NCI-H510A treated with DMSO at 0.1 percent for 48 hours (cell line): ENCODE measurements around the gene OTOF.

Experiments
- DNase-seq: peaks from one replicate; lab custom pipeline; 2025; lab: John Stamatoyannopoulos, UW

OTOF gene

DNA sequence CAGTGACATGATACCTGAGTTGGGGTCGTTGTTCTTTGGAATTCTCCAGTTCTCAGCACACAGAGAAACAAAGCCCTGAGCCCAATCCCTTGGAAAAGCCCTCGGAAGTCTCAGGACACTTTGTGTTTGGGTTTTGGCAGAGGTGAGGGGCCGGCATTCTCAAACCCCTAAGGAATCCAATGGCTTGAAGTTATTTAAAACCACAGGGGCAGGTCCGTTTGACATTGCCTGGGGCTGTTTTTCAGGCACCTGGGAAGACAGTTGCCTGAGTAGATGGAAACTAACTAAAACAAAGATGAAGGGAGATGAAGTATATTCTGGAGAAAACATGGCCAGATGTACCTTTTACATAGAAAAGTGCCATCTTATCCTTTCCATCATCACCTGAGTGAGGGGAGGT lies 22.5 kb upstream of the OTOF start:
- DNase-seq = no peak

DNA sequence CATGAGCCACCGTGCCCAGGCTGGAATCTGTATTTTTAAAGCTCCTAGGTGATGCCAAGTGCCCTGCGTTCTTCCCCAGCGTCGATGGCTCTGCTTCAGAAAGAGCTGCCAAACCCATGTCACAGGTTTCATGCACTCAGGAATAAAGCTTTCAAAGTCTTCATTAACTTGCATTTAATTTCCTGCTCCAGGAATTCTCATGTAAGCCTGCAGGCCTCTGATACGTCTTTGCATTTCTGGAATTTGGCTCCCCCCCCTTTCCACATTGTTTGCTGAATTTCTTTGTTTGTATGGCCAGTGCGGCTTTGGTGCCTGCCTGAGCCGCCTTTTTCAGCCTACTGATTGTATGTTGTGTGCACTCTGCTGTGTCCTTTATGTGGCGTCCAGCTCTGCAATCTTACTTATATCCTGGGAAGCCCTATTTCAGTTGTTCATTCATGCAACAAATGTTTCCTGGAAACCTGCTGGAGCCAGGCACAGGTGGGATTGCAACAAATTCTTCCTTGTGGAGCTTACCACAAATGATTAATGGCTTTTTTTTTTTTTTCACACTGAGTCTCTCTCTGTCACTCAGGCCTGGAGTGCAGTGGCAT lies 17.9 kb upstream of the OTOF start:
- DNase-seq = no peak

DNA sequence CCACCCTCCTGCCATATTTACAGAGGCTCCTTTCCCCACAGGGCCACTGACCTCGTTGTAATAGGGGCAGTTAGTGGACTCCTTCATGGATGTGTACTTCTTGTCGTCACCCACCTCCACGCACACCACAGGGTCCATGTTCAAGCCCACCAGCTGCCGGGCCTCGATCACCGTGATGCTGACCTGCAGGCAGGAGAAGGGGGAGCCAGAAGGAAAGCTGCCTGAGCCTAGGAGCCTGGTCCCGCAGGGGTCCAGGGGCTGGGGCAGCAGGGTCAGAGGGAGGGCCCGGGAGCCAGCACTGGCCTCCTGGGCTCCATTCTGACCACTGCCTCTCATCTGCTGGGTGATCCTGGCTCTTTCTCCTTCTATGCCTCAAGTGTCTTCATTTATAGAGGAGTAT lies 17.0 kb upstream of the OTOF start:
- DNase-seq = no peak

DNA sequence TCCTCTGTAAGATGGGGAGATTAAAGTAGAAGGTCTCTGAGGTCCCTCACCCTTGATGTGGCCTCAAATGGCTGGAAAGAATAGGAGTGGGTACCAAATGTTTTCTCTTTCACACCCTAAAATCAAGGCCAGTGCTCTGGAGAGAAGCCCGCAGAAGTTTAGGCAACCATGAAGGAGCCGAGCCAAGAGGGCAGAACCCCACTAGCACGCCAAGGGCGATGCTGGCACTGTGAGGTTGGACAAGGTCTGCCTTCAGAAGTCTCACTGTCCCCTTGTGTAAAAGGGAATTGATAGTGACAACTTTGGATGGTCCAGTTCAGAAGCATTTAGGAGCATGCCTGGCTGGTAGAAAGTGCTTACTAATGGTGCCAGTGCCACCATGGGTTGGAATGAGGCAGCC lies 16.3 kb upstream of the OTOF start:
- DNase-seq = no peak

DNA sequence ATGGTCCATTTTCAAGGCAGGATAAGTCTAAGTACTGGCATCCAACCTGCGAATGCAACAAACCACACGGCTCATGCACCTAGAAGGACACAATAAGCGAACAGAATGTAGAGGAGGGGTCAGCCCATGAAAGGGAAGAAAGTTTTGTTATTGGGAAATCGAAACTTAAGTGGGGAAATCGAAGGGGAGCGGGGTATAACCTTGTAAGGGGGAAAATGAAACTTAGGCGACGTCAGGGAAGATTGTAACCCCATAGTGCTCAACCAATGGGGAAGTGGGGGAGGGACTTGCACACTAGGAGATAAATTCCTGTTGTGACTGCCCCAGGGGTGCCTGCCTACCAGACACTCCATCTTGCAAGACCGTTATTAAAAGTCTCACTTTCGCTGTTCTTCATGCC lies 15.6 kb upstream of the OTOF start:
- no peak for DNase-seq

DNA sequence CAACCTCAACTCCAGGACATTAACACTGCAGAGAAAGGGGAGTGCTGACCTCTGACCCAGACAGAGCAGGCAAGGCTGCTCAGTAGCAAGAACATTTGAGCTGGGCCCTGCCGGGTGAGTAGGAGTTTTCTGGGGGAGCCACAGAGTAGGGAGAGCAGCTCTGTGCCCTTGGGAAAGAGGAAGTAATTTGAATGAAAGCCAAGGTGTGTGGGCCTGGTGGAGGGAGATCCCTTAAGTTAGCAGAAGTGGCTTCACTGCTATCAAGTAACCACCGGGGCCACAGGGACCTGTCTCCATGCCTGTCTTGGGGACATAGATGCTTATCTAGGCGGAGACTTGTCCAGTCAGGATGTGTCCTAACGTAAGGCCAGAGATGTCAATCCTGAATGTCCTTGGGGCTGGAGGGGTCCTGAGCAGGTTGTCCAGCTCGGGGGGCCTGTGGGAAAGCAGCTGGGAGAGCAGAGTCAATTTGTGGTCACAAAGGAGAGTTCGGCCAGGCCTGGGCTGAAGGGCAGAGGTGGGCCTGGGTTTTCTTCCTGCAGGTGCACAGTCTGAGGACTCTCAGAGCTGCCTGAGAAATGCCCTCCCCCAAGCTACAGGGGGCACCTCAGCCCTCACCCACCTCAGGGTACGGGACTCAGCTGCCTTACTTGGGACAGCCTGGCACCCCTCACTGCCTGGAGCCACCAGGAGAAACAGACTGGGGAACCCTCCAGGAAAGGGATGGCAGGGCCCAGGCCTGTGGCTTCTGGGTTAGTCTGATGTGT lies 15.0 kb upstream of the OTOF start:
- DNase-seq = no peak

DNA sequence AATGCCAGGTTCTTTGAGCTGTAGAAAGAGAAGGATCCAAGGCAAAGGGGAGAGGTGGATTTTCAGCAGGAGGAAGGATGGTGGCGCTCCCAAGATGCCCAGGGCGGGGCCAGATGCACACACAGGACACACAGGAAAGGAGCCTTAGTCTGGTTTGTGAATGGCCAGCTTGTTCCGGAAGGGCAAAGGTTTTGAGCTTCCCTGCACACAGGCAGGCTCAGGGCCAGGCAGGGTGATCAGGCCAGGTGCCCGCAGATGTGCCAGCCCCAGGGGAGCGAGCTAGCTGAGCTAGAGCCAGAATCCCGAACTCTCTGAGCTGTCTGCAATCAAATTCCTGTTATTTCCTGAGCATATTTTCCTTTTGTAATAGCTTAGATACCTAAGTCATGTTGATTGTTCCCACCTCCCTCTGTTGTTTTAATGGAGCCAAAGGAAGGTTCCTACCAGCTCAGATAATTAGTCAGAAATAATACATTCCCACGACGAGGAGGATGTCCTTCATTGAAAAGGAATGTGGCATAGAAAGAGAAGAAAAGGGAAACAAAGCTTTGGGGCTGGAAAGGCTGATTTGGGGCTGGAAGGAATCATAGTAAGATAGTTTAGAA lies 13.7 kb upstream of the OTOF start:
- DNase-seq = no peak

DNA sequence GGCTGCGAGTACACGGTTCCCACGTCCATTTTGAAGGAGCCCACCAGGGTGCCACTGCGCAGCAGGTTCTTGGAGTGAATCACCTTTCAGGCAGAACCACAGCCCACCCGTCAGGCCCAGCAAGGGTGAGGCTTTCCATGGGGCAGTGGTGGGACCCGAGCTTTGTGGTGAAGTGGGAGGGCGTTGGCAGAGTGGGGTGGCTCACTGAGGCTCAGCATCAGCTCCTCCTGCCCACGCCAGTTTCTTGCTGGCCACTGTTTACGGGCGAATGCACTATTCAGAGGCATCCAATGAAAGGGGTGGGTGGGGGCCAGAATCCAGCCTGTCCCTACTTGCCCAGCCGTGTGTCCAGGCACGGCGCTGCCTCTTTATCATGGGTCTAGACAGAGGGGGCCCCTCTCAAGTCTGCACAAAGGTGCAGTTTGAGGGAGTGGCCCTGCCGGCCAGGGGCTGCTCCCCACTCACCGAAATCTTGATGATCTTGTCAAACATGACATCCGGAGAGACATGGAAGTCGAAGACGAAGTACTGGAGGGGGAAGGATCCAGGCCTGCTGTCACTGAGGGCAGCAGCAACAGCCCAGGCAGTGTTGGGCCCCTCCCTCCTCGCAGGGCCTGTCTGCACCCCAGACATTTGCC lies 11.4 kb upstream of the OTOF start:
- no peak for DNase-seq

DNA sequence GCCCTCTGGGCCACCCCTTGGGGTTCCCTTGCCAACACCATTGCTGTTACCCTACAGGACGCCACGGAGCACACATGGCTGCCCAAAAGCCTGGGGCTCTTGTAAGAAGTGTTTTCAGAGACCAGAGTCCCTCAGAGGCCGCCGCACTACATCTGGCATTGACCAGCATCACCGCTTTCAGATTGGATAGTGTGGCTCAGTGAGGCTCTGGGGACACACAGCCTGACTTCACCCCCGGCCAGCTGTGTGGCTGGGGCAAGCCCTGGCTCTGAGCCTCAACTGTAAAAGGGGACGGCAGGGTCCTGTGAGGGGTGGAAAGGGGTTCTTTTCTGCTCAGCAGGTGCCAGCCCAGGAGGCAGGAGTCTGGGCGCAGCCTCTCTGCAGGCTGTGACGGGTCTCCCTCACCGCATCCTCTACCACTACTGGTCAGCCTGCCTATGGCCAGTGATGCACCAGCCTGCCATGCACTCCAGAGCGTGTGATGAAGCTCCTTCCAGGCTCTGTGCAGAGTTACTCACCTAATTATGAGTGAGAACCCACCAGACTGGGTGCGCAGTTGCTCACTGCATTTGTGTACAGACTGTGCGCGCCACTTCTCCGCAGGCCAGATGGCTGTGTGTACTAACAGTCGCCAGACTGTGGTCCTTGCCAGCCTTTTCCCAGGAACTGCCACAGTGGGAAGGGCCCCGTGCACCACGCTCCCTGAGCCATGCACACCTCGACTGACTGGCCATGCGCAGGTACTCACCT lies 10.7 kb upstream of the OTOF start:
- no peak for DNase-seq

DNA sequence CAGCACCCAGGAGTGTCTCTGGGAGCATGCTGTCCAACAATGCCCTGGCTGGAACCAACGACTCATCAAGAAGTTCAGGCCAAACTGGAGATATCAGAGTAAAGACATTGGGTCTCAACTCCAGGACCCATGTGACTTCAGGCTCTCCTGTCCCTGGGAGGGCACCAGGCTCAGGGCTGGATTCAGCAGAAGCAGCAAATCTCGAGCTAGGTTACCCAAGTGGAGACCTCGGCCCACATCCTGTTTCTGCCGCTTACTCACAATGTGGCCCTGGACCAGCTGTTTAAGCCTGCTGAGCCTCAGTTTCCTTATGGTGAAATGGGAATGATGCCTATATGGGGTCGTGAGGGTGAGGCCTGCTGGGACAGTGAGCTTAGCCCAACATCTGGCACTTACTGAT lies 9.3 kb upstream of the OTOF start:
- no peak for DNase-seq

DNA sequence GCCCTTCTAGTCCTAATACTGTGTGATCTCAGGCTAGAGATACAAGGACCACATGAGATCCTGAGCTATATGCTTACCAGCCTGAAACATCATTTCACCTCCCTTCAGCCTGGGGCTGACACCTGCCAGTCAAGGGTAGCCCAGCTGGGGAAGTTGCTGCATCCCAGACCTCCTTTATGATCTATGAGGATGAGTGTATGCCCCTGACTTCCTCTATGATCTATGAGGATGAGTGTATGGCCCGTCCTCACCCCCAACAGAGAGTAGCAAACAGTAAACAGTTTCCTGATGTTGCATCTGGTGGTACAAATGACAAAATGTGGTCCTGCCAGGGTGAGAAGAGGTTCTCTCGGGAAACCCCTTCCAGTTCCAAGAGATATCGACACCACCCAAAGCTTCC lies 8.9 kb upstream of the OTOF start:
- no peak for DNase-seq

DNA sequence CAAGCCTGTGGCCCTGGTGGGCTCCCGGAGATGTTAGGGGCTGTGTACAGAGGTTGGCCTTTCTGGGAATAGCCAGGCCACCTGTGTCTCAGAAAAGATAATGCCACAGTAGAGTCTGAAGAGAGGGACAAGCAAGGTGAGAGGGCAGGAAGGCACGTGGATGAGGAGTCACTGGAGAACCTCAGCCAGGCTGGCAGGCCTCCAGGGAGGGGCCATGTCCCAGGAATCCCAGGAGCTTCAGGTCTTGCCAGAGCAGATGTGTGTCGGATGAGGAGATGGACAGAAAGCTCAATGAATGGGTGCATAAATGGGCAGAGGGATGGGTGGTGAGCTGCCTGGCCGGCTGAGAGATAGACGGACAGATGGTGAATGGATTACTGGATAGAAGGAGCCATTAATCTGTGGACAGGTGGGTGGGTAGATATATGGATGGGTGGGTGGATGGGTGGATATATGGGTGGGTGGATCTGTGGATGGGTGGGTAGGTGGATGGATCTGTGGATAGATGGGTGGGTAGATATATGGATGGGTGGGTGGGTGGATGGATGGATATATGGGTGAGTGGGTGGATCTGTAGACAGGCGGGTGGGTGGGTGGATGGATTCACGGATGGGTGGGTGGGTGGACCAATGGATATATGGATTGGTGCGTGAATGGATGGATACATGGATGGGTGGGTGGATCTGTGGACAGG lies 7.9 kb upstream of the OTOF start:
- no peak for DNase-seq

DNA sequence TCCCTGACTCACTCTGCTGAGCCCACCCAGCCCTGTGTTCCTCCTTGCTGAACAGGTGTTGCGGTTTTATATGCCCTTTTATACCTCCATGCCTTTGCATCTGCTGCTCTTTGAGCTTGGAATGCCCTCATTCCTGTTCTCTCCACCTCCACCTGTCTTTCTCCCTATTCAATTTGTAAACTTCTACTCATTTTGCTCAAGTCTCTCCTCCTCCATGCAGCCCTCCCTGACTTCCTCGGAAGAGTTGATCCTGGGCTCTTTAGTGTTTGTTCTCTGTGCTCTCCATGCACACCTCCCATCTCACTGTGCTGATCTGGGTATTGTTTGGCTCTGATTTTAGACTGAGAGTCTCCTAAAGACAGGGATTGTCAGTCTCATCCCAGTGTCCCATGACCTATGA lies 7.2 kb upstream of the OTOF start:
- DNase-seq = no peak

DNA sequence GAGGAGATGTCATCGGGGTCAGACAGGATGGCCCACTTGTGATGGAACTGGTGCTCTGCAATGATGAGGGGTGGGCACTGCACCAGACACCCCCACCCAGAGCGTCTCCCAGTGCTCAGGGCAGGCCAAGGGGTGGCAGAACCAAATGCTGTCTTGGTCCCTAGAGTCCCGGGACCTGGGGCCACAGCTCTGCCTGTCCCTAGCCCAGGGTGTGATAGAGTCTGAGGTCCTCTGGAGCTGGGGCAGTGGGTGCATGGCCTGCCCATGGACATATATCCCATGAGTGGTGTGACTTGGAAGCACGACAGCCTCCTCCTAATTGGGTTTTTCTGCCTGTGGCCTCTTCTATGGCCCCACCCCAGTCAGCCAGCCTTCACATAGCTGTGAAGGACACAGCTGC lies 6.7 kb upstream of the OTOF start:
- DNase-seq = no peak

DNA sequence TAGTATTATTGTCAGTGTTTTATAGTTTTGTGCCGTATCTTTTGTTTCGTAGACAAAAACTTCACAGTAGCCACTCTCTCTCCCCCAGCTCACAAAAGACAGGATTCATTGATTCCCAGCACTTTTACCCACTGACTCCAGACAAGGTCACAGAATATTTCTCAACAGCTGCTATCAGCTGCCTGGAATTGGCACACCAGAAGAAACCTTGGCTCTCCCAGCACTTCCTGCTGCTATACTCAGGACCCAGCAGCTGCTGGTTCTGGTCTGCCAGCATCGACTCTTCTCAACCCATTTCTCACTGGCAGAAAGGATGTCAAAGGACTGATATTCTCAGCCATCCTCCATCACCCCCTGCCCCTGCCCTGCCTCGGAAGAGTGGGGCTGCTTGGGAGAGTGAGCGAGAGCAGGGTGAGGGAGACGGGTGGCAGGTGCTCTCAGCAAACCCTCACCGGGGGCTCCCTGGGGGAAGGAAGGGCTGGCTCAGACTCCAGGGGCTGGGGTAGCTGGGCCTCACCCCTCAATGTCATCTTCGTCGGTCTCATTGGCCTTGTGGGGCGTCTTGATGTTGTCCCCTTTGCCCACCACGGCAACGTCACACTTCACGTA lies 6.1 kb upstream of the OTOF start:
- no peak for DNase-seq

DNA sequence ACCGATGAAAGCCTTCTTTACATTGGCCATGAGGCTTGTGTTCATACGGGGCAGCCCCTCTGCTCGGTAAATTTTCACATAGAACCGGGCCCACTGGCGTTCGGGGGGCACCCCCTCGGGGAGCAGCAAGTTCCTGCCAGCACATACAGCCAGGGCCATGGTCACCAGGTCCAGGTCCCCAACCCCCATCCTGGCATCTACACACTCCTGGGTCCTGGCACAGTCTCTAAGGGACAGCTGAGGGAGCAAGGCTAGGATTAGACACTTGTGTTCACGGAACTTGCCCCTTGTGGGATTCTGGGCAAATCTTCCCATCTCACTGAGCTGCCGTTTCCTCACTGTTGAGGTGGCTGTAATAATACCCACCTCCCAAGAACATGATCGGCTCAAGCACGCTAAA lies 5.6 kb upstream of the OTOF start:
- no peak for DNase-seq

DNA sequence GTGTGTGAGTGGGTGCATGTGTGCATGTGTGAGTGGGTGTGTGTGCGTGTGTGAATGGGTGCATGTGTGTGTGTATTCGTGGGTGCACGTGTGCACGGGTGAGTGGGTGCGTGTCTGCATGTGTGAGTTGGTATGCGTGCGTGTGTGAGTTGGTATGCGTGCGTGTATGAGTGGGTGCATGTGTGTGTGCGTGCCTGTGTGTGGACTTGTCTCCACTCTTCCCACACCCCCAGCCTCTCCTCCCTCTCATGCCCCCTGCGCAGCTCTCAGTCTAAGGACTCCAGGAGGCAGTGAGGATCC lies 5.1 kb upstream of the OTOF start:
- no peak for DNase-seq

DNA sequence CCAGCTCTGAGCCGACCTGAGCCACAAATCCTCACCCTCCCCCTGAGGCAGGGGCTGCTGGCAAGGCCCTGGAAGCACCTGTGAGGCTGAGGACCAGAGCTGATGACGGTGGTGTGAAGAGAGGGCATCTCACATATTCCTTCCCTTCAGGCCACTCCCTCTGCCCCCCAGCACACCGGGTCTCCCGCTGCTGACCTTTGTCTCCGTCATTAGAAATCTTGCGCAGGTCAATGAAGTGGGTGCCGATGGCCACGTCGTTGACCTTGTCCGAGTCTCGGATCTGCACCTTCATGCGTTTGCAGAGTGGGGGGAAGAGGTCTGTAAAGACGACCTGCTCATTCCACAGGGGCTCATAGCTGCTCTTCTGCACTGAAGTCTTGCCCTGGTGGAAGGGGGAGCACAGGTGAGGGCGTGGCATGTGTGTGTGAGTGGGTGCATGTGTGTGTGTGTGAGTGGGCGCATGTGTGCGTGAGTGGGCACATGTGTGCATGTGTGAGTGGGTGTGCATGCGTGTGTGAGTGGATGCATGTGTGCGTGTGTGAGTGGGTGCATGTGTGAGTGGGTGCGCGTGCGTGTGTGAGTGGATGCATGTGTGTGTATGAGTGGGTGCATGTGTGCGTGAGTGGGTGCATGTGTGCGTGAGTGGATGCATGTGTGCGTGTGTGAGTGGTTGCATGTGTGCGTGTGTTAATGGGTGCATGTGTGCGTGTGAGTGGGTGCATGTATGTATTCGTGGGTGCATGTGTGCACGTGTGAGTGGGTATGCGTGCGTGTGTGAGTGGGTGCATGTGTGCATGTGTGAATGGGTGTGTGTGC lies 4.5 kb upstream of the OTOF start:
- no peak for DNase-seq

DNA sequence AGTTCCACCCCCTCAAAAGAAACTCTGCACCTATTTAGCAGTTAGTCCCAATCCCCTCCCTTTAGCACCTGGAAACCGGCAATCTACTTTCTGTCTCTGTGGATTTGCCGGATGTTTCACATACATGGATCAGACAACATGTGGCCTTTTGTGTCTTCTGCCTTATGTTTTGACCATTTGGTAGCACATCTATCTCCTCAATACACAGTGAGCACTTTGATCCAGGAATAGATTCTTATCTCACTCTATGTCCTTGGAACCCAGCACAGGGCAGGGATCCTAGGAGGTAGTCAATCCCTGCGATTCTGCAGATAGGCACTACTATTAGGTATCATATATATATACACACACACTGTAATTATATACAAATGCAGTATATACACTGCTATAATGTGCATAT lies 3.8 kb upstream of the OTOF start:
- DNase-seq = no peak

DNA sequence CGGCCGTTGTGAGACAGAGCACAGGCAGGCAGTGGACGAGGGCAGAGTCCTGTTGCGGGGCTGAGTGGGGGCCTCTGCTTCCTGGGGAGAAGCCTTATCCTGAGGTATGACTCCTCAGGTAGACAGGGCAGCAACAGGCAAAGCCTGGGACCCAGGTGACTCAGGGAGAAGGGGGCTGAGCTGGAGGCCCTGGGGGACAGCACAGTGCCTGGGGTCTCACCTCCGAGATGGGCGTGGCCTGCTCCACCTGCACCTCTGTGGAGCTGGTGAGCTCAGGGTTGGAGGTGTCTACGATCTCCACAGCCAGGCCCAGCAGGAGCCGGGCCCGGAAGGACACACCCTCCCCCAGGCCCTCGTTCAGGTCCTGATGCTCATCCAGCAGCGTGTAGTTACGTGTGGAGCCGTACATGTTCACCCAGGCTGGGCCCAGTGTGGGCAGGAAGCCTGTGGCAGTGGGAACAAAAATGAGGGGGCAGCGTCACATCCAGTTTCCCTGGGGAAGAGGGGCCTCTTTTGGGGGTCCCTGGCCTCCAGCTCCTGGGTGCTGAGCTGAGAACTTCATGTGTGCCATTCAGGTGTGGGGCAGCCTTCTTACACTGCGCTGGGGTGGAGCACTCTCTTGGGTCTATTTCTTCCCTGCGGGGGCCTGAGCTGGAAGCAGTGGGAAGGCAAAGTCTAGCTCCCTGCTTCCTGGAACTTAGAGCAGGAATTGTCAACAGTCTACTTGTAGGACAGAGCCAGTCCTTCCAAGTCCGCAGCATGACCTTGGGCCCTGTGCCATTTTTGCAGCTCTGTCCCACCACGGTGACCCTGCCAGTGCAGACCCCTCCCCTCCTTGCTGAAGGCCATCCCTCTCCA lies 2.9 kb upstream of the OTOF start:
- no peak for DNase-seq
